Measurements from ENCODE around the gene RAB20.
A peak's percentile ranks its signal among the peaks of the same experiment; 100 is the strongest.
"Not testable (repeated sequence)": the region's sequence is repeated elsewhere in the genome, so short reads cannot be mapped to it uniquely, and the experiment has no call there.

The RAB20 gene

DNA sequence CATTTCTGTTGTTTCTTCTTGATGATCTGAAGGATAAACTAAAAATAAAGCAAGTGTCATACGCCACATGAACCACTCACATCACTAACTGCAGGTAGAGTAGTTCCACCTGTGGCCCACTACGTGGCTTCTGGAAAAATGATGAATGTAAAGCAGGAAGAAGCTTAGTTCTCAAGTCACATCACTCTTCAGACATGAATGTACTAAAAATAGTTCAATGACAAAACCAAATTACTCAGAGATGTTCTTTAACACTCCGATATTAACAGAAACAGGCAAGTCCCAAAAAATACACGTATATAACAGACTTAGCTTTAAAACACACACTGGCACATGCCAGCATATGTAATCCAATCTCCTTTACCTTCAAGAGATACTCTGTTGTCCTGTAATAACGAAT is 21.6 kb downstream of the RAB20 start:
- Histone ChIP-seq H2AFZ (ENCODE audit: low read length, unreplicated experiment) (no peak overlapping the region), H3K27me3 (ENCODE audit: insufficient read depth, low read length) (no peaks in the 10 kb centered on the region), H3K4me1 (ENCODE audit: control insufficient read depth, insufficient read depth, low read length, unreplicated experiment) (peaks cover 5% of the 10 kb centered on the region), H3K36me3 (ENCODE audit: insufficient read depth, low read length) (no peaks in the 10 kb centered on the region), H3K79me2 (ENCODE audit: control insufficient read depth, insufficient read depth, low read length, unreplicated experiment) (peaks cover 7% of the 10 kb centered on the region), H3K27ac (ENCODE audit: low read depth, low read length) (no peak overlapping the region), H3K4me3 (ENCODE audit: low read depth, low read length) (no peak overlapping the region)

DNA sequence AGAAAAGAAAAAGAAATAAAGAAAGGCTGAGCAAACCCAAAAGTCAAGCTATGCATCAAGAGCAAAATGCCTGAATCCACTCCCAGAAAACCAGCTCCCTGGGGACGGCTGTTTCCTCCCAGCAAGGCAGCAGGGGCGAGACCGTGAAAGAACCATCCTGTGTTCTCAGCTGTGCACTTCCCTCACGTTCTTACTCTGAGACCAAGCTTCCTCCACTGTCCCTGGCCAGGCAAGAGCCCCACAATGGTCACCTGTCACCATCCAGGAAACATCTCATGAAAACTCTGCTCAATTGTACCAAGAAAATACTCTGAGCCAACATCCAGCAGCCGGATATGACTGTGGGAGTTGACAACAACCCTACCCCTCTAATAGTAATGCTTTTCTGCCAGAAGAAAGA is 22.9 kb downstream of the RAB20 start:
- Histone ChIP-seq H3K27ac (ENCODE audit: low read depth, low read length) (no peak overlapping the region), H3K27me3 (ENCODE audit: insufficient read depth, low read length) (no peaks in the 10 kb centered on the region), H3K36me3 (ENCODE audit: insufficient read depth, low read length) (no peaks in the 10 kb centered on the region), H3K79me2 (ENCODE audit: control insufficient read depth, insufficient read depth, low read length, unreplicated experiment) (peaks cover 4% of the 10 kb centered on the region), H2AFZ (ENCODE audit: low read length, unreplicated experiment) (no peak overlapping the region), H3K4me3 (ENCODE audit: low read depth, low read length) (no peak overlapping the region), H3K4me1 (ENCODE audit: control insufficient read depth, insufficient read depth, low read length, unreplicated experiment) (peaks cover 5% of the 10 kb centered on the region)

DNA sequence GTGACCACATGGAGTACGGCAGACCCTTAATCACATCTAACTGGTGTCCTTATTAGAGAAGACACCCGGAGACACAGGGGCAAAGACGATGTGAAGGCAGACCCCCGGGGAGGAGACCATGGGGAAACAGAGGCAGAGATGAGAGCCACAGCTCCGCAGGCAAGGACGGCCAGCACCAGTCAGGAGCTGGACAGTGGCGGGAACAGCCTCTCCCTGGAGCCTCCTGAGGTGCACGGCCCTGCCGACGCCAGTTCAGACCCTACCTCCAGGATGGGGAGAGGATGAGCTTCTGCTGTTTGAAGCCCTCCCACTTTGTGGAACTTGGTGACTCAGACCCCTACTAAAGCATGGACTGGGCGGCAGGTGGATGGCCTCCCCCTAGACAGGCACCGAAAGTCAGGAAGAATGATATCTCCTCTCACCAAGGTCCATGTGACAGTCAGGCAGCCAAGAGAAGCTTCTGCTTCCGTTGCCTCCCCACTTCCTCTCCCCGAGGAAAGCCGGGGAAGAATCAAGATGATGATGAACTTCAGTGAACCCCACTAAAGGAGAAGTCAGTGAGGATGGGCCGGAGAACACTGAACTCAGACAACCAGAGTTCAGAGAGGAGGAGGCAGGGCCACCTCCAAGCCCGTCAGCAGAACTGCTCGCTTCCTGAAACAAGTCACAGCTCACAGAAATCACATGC is 25.4 kb downstream of the RAB20 start:
- no peak overlapping the region for H2AFZ ChIP-seq (ENCODE audit: low read length, unreplicated experiment)
- no peaks in the 10 kb centered on the region for H3K27me3 ChIP-seq (ENCODE audit: insufficient read depth, low read length)
- H3K4me1 ChIP-seq (ENCODE audit: control insufficient read depth, insufficient read depth, low read length, unreplicated experiment) = peaks cover 5% of the 10 kb centered on the region
- H3K27ac ChIP-seq (ENCODE audit: low read depth, low read length) = no peak overlapping the region
- no peaks in the 10 kb centered on the region for H3K36me3 ChIP-seq (ENCODE audit: insufficient read depth, low read length)
- H3K4me3 ChIP-seq (ENCODE audit: low read depth, low read length) = no peak overlapping the region
- H3K79me2 ChIP-seq (ENCODE audit: control insufficient read depth, insufficient read depth, low read length, unreplicated experiment) = peaks cover 4% of the 10 kb centered on the region

DNA sequence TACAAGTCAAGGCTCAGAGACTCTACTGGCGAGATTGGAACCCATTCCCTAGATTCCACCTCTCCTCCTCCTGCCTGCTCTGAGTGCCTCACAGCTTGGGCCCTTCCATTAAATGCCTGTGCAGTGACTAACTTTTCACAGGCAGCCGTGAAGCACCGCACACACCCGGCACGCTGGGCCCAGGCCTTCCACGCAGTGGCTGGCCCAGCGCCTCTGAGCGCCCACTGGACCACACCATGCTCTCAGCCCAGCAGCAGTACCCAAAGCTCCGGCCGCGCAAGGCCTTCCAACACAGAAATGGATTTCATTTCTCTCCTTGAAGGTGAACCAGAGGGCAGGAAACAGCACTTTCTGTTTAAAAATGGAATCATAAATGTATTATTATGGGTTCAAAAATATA is 26.0 kb downstream of the RAB20 start:
- Histone ChIP-seq H2AFZ (ENCODE audit: low read length, unreplicated experiment) (no peak overlapping the region), H3K27me3 (ENCODE audit: insufficient read depth, low read length) (no peaks in the 10 kb centered on the region), H3K4me3 (ENCODE audit: low read depth, low read length) (no peak overlapping the region), H3K79me2 (ENCODE audit: control insufficient read depth, insufficient read depth, low read length, unreplicated experiment) (peaks cover 4% of the 10 kb centered on the region), H3K27ac (ENCODE audit: low read depth, low read length) (no peak overlapping the region), H3K36me3 (ENCODE audit: insufficient read depth, low read length) (no peaks in the 10 kb centered on the region), H3K4me1 (ENCODE audit: control insufficient read depth, insufficient read depth, low read length, unreplicated experiment) (peaks cover 5% of the 10 kb centered on the region)

DNA sequence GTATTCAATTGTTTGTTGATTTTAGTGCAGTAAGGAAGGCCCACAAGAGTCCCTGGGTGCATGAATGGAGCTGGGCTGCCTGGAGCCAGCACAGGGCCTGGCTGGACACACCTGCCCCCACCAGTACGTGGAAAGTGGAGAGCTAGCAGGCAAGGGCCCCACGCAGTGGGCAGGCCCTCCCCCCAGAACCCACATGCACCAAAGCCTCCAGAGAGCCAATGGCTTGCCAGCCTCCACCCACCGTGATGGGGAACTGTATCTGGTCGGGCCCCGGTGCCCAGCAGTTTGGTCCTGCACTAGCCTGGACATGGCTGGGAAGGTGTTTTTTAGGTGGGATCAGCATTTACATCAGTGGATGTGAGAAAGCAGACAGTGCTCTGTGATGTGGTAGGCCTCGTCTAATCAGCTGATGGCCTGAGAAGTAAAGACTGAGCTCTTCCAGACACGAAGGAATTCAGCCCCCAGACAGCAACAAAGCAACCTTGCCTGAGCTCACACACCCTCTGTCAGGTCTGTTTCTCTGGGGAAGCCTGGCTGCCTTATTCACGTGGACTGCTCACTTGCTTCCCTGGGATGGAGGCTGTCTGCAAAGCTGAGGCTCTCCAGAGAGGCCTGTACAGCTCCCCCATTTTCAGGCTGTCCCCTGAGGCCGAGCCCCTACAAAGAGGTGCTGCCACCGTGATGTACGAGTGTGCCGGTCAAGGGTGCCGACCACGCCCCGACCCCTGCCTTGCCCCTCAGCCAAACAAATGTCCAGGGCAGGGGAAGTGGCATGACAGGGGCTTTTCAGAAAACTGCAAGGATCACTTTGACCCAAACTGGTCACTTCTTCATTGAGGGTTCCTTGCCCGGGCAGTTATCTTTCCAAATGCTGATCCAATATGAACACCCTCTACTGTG is 27.5 kb downstream of the RAB20 start:
- Histone ChIP-seq H3K4me1 (ENCODE audit: control insufficient read depth, insufficient read depth, low read length, unreplicated experiment) (peaks cover 5% of the 10 kb centered on the region), H3K79me2 (ENCODE audit: control insufficient read depth, insufficient read depth, low read length, unreplicated experiment) (peaks cover 4% of the 10 kb centered on the region), H3K27ac (ENCODE audit: low read depth, low read length) (no peak overlapping the region), H2AFZ (ENCODE audit: low read length, unreplicated experiment) (no peak overlapping the region), H3K4me3 (ENCODE audit: low read depth, low read length) (no peak overlapping the region), H3K36me3 (ENCODE audit: insufficient read depth, low read length) (no peaks in the 10 kb centered on the region), H3K27me3 (ENCODE audit: insufficient read depth, low read length) (no peaks in the 10 kb centered on the region)

DNA sequence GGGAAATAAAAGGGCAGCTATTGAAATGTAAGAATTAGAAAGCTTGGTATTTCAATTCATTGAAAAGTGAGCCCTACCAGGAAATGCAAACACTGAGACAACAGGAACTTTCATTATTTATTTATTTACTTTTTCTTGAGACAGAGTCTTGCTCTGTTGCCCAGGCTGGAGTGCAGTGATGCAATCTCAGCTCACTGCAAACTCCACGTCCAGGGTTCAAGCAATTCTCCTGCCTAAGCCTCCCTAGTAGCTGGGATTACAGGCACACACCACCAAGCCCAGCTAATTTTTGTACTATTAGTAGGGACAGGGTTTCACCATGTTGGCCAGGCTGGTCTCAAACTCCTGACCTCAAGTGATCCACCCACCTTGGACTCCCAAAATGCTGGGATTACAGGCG is 29.3 kb downstream of the RAB20 start:
- H2AFZ ChIP-seq (ENCODE audit: low read length, unreplicated experiment); H3K4me1 ChIP-seq (ENCODE audit: control insufficient read depth, insufficient read depth, low read length, unreplicated experiment); H3K27ac ChIP-seq (ENCODE audit: low read depth, low read length); H3K36me3 ChIP-seq (ENCODE audit: insufficient read depth, low read length); H3K4me3 ChIP-seq (ENCODE audit: low read depth, low read length); H3K27me3 ChIP-seq (ENCODE audit: insufficient read depth, low read length); H3K79me2 ChIP-seq (ENCODE audit: control insufficient read depth, insufficient read depth, low read length, unreplicated experiment): not testable (repeated sequence)

DNA sequence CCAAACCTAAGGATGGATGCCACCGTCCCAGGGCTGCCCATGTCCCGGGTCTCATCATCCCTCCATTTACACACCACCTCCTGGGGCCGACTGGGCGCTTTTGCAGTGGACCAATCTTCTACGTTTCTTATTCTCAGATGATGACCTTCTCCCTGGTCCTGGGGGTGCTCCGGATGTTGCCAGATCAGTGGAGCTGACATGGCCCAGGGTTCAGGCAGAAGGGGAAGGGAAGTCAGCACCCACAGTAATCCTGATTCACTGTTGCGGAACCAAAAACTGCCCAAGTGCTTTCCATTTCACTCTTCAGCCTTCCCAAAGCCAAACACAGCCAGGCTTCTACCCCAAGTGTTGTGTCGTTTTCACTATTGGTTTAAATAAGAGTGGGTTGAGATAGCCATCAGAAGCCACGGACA is 29.8 kb downstream of the RAB20 start:
- Histone ChIP-seq H2AFZ (ENCODE audit: low read length, unreplicated experiment) (no peak overlapping the region), H3K27me3 (ENCODE audit: insufficient read depth, low read length) (no peaks in the 10 kb centered on the region), H3K27ac (ENCODE audit: low read depth, low read length) (no peak overlapping the region), H3K79me2 (ENCODE audit: control insufficient read depth, insufficient read depth, low read length, unreplicated experiment) (peaks cover 12% of the 10 kb centered on the region), H3K4me1 (ENCODE audit: control insufficient read depth, insufficient read depth, low read length, unreplicated experiment) (peaks cover 4% of the 10 kb centered on the region), H3K36me3 (ENCODE audit: insufficient read depth, low read length) (no peaks in the 10 kb centered on the region), H3K4me3 (ENCODE audit: low read depth, low read length) (no peak overlapping the region)

DNA sequence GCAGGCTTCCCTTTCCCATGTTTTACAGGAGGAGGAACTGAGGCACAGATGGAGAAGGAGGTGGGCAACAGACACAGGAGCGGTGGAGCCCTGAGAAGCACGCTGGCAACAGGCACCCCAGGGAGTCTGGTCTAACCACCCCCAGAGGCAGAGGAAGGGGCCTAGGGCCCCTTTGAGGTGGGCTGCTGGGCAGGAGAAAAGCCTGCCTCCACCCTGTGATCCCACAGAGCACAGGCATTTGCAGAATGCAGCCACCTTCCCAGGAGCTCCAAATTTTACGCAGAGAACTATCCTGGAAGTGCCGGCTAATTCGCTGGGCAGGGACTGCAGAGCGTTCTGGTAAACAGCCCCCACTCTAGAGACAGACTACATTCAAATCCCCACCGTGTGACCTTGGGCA is 30.4 kb downstream of the RAB20 start:
- no peaks in the 10 kb centered on the region for H3K27me3 ChIP-seq (ENCODE audit: insufficient read depth, low read length)
- no peak overlapping the region for H3K27ac ChIP-seq (ENCODE audit: low read depth, low read length)
- no peak overlapping the region for H2AFZ ChIP-seq (ENCODE audit: low read length, unreplicated experiment)
- no peak overlapping the region for H3K4me3 ChIP-seq (ENCODE audit: low read depth, low read length)
- H3K4me1 ChIP-seq (ENCODE audit: control insufficient read depth, insufficient read depth, low read length, unreplicated experiment) = peaks cover 4% of the 10 kb centered on the region
- peaks cover 12% of the 10 kb centered on the region for H3K79me2 ChIP-seq (ENCODE audit: control insufficient read depth, insufficient read depth, low read length, unreplicated experiment)
- no peaks in the 10 kb centered on the region for H3K36me3 ChIP-seq (ENCODE audit: insufficient read depth, low read length)

DNA sequence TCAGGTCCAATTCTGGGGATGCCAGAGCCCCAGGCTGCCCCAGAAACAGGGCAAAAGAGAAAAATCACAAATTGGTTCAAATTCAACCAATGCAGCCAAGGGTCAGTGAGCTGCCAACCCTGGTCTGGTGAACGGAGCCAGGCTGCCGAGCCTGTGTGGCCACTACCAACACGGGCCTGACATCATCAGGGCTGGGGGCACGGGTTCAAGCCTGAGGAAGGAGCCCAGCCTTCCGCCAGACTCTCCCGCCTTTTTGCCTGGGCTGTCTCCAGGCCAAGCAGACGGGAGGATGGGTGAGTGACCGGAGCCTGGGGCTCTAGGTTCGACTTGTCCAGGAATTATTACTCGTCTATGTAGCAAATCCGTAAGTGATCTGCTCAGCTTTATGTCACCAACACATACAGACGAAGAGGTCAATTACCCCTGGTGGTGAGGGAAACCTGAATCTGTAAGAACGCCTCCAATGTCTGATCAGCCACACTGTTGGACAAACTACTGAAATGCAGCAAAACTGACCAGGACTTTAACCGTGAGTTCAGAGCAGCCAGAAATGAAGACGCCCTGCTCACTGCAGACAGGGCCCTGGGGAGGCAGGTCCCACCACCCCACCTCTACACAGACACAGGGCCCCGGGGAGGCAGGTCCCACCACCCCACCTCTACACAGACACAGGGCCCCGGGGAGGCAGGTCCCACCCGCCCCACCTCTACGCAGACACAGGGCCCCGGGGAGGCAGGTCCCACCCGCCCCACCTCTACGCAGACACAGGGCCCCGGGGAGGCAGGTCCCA is 31.8 kb downstream of the RAB20 start:
- no peaks in the 10 kb centered on the region for H3K36me3 ChIP-seq (ENCODE audit: insufficient read depth, low read length)
- H3K27ac ChIP-seq (ENCODE audit: low read depth, low read length) = peak overlapping the region; percentile 54; the same call in 1 of the 2 replicates
- H3K79me2 ChIP-seq (ENCODE audit: control insufficient read depth, insufficient read depth, low read length, unreplicated experiment) = peaks cover 8% of the 10 kb centered on the region
- no peaks in the 10 kb centered on the region for H3K27me3 ChIP-seq (ENCODE audit: insufficient read depth, low read length)
- no peak overlapping the region for H3K4me3 ChIP-seq (ENCODE audit: low read depth, low read length)
- H3K4me1 ChIP-seq (ENCODE audit: control insufficient read depth, insufficient read depth, low read length, unreplicated experiment) = peaks cover 4% of the 10 kb centered on the region
- H2AFZ ChIP-seq (ENCODE audit: low read length, unreplicated experiment) = no peak overlapping the region

DNA sequence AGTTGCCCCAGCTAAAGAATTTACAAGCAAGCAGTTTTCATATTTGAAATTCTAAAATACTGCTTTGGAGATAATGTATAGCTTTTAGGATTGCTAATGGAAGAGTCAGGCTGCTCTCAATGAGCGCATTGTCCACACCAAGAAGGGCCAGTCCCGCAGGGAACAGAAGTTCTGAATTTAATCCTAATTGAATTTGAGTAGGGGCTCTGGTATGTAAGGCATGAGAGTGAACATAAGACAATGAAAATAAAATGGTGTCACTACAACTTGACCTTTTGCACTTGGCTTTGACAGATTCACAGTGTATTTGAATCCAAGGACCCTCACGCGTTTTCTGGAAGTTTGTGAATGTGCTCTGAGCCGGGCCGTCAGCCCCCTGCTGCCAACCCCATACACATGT is 32.6 kb downstream of the RAB20 start:
- Histone ChIP-seq H3K79me2 (ENCODE audit: control insufficient read depth, insufficient read depth, low read length, unreplicated experiment) (peaks cover 8% of the 10 kb centered on the region), H2AFZ (ENCODE audit: low read length, unreplicated experiment) (no peak overlapping the region), H3K36me3 (ENCODE audit: insufficient read depth, low read length) (no peaks in the 10 kb centered on the region), H3K27me3 (ENCODE audit: insufficient read depth, low read length) (no peaks in the 10 kb centered on the region), H3K4me1 (ENCODE audit: control insufficient read depth, insufficient read depth, low read length, unreplicated experiment) (peaks cover 4% of the 10 kb centered on the region), H3K27ac (ENCODE audit: low read depth, low read length) (peak overlapping the region; percentile 54; the same call in 1 of the 2 replicates), H3K4me3 (ENCODE audit: low read depth, low read length) (no peak overlapping the region)
